Spleen (tissue), 13 donors: Measurements from ENCODE around the gene UGT1A5. TPM values are rescaled to one million over a fixed set of nuclear protein-coding genes. Genes with fewer than 3 reads are reported as not detected.

Source experiments
- DNase-seq: peaks from one replicate; pipeline ENCODE4 v3.0.0-alpha.2; 2020
- H3K27ac ChIP-seq, 8 donors: fragments of 200-600 bp; sonication (generic) in 7 of 8; 1 replicate in 4 of 8; 2 replicates in 4 of 8; pipeline versions ENCODE4 v1.5.0 to v1.8.0; 2016 to 2021; ENCODE audit warnings: inconsistent platforms in 4 of 8, mild to moderate bottlenecking in 4 of 8, moderate library complexity in 1 of 8
- H3K27me3 ChIP-seq, 7 donors: fragments of 200-600 bp; sonication (generic) in 6 of 7; replicated peaks in 1 of 7; 1 replicate in 4 of 7; 2 replicates in 3 of 7; pipeline versions ENCODE4 v1.5.0 to v1.8.0; 2016 to 2021; ENCODE audit warnings: inconsistent platforms in 3 of 7, mild to moderate bottlenecking in 1 of 7
- H3K36me3 ChIP-seq, 6 donors: fragments of 200-600 bp; sonication (generic) in 5 of 6; 1 replicate in 4 of 6; 2 replicates in 2 of 6; pipeline versions ENCODE4 v1.5.0 to v1.8.0; 2016 to 2021; ENCODE audit warnings: inconsistent platforms in 2 of 6
- H3K4me1 ChIP-seq, 6 donors: fragments of 200-600 bp; sonication (generic) in 5 of 6; 1 replicate in 3 of 6; 2 replicates in 3 of 6; pipeline versions ENCODE4 v1.5.0 to v1.8.0; 2016 to 2021; ENCODE audit warnings: inconsistent platforms in 3 of 6
- H3K4me3 ChIP-seq, 8 donors: fragments of 200-600 bp; sonication (generic) in 7 of 8; 1 replicate in 4 of 8; 2 replicates in 4 of 8; pipeline versions ENCODE4 v1.5.0 to v1.8.0; 2016 to 2021; ENCODE audit warnings: inconsistent platforms in 4 of 8, mild to moderate bottlenecking in 4 of 8, moderate library complexity in 2 of 8
- H3K9me3 ChIP-seq, 8 donors: fragments of 200-600 bp; sonication (generic) in 7 of 8; 1 replicate in 4 of 8; 2 replicates in 4 of 8; pipeline versions ENCODE4 v1.5.0 to v1.8.0; 2016 to 2021; ENCODE audit warnings: inconsistent platforms in 4 of 8
- CTCF ChIP-seq, 11 experiments: fragments of 200-600 bp in 7 of 11; fragments of 450-650 bp in 4 of 11; sonication (generic) in 4 of 11; IDR thresholded peaks in 8 of 11; conservative IDR thresholded peaks in 3 of 11; 1 replicate in 7 of 11; 2 replicates in 4 of 11; pipeline versions ENCODE4 v1.4.0 to v1.8.0; 2016 to 2021; ENCODE audit warnings: antibody characterized with exemption in 11 of 11, inconsistent platforms in 4 of 11, mild to moderate bottlenecking in 1 of 11
- POLR2A ChIP-seq, 3 donors: fragments of 450-650 bp; IDR thresholded peaks; one replicate each; pipeline ENCODE4 v1.5.1; 2017; ENCODE audit warnings: antibody characterized with exemption in 3 of 3, mild to moderate bottlenecking in 1 of 3
- POLR2AphosphoS5 ChIP-seq, 3 donors: sonication (generic); formaldehyde crosslinking; IDR thresholded peaks; one replicate each; pipeline ENCODE4 v1.5.1; 2017; ENCODE audit warnings: antibody characterized with exemption in 3 of 3
- WGBS, 5 donors: extraction: QIAGEN DNeasy Blood & Tissue Kit in 3 of 5; methylation state at CpG; one replicate each; pipeline versions ENCODE4 v1.1.5 to v1.1.7; 2013 to 2018; 5-methylcytosine and 5-hydroxymethylcytosine counted together
- intact Hi-C: fragments of 100-400 bp; cut with DNase I; formaldehyde crosslinking; loops from one replicate; pipeline ENCODE4 v1.15.0; 2023; ENCODE audit warnings: low total_unique reads
- long read RNA-seq, 2 donors: transcript quantifications; one replicate each; lab custom pipeline, GENCODE V29; 2026
- polyA plus RNA-seq, 3 donors: library from polyadenylated mRNA; stranded (reverse); fragments of 200-250 nt; gene quantifications; one replicate each; pipeline ENCODE4 v1.2.1, GENCODE V29; 2013
- total RNA-seq, 7 donors: library from RNA; depleted of rRNA in 3 of 7; stranded (reverse); fragments of >200 nt in 3 of 7; fragmentation: NEBNext Ultra II Directional in 4 of 7; extraction: Animal tissue kit (Norgen Biotek cat#: 25700) in 4 of 7; gene quantifications; one replicate each; pipeline versions ENCODE4 v1.1.0 to v1.2.1, GENCODE V29; 2016 to 2021
- donor health status: healthy with polysubstance abuse.
- donor health status: DM: no; HTN: no; CAD: no; lungs with moderate emphysema.
- donor health status: DM: no; HTN: no; CAD: no.
- donor health status: Bipolar disorder and iron deficiency.
- donor health status: healthy.
- donor health status: DM: no; HTN: no; CAD: no.
- donor health status: DM: yes; HTN: yes; CAD: no.

Gene UGT1A5
- total RNA-seq = not detected
- not detected for polyA plus RNA-seq
- long read RNA-seq, donor 1 = 0 reads
- long read RNA-seq, donor 2 = 0 reads

DNA sequence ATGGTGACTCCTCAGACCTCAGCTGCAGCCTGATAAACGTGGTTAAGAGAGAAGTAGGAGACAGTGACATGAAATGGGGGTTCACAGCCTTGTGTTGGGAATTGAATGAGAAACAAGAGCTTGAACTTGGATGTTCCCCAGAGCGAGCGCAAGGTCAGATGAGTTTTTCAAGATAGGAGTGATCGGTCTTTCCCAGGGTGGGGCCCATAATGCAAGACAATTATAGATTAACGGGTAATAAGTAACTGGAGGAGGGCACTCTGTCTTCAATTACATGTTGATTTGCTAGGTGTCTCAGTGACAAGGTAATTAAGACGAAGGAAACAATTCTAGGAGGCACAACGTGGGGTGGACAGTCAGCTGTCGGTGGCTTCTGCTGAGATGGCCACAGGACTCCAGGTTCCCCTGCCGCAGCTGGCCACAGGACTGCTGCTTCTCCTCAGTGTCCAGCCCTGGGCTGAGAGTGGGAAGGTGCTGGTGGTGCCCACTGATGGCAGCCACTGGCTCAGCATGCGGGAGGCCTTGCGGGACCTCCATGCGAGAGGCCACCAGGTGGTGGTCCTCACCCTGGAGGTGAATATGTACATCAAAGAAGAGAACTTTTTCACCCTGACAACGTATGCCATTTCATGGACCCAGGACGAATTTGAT is at the start of gene UGT1A5:
Gene UGT1A5 (plus strand): TSS at position 297 of the 651 bp plus-strand sequence. CDS start 85 bp downstream, at position 382.
- no peaks in the 10 kb centered on the region for H3K4me1 ChIP-seq
- H3K27me3 ChIP-seq = peaks cover 0 to 32% (median 0%) of the 10 kb centered on the region in 7 donors
- TF ChIP-seq POLR2AphosphoS5 (IDR thresholded peaks at IDR 0.05) (no peak), CTCF (IDR thresholded peaks at IDR 0.05 in 8 of 11, conservative IDR thresholded peaks at IDR 0.05 in 3 of 11) (no peak), POLR2A (IDR thresholded peaks at IDR 0.05) (no peak)
- WGBS, 5 donors = 75 to 84% (median 84%) methylated on average over 14 of the region's 14 CpGs
- H3K36me3 ChIP-seq = no peaks in the 10 kb centered on the region
- H3K4me3 ChIP-seq = no peak within 1 kb of the TSS
- no peak for DNase-seq
- intact Hi-C loops = no loop called here
- H3K9me3 ChIP-seq = no peaks in the 10 kb centered on the region
- no peak within 1 kb of the TSS for H3K27ac ChIP-seq

DNA sequence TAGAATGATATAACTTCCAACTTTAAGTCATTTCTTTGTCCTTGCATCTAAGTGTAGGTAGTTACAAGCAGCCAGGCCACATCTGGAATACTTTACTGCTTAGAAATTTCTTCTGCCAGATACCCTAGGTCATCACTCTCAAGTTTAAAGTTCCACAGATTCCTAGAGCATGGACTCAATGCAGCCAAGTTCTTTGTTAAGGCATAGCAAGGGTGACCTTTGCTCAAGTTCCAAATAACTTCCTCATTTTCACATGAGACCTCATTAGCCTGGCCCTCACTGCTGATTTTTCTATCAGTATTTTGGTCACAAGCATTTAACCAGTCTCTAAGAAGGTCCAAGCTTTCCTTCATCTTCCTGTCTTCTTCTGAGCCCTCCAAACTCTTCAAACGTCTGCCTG is 48.8 kb upstream of the UGT1A5 start:
- Histone ChIP-seq H3K4me1 (no peaks in the 10 kb centered on the region), H3K36me3 (no peaks in the 10 kb centered on the region), H3K27ac (no peak overlapping the region), H3K9me3 (peaks cover 0 to 9% (median 0%) of the 10 kb centered on the region in 8 donors), H3K4me3 (no peak overlapping the region), H3K27me3 (peaks cover 0 to 15% (median 0%) of the 10 kb centered on the region in 7 donors)
- DNase-seq = no peak
- intact Hi-C loops = no loop called here
- 38 to 66% (median 48%) methylated on average over 1 of the region's 1 CpG for WGBS, 5 donors
- no peak for TF ChIP-seq POLR2A (IDR thresholded peaks at IDR 0.05)
- no peak for TF ChIP-seq POLR2AphosphoS5 (IDR thresholded peaks at IDR 0.05)
- no peak for TF ChIP-seq CTCF (IDR thresholded peaks at IDR 0.05 in 8 of 11, conservative IDR thresholded peaks at IDR 0.05 in 3 of 11)

- H3K9me3 ChIP-seq = peaks cover 0 to 9% (median 0%) of the 10 kb centered on the region in 8 donors
- H3K4me3 ChIP-seq = no peak overlapping the region
- intact Hi-C loops = no loop called here
- 88 to 96% (median 94%) methylated on average over 4 of the region's 4 CpGs for WGBS, 5 donors
- no peaks in the 10 kb centered on the region for H3K36me3 ChIP-seq
- no peak for TF ChIP-seq POLR2A (IDR thresholded peaks at IDR 0.05)
- TF ChIP-seq POLR2AphosphoS5 (IDR thresholded peaks at IDR 0.05) = no peak
- TF ChIP-seq CTCF (IDR thresholded peaks at IDR 0.05 in 8 of 11, conservative IDR thresholded peaks at IDR 0.05 in 3 of 11) = no peak
- peaks cover 0 to 8% (median 0%) of the 10 kb centered on the region in 7 donors for H3K27me3 ChIP-seq
- no peak for DNase-seq
- no peaks in the 10 kb centered on the region for H3K4me1 ChIP-seq
- H3K27ac ChIP-seq = no peak overlapping the region
Observed at GRCh38 chr2:233668605-233669260, 44.0 kb upstream of the UGT1A5 start.
